ENCODE measurements around the gene ABI3BP. TPM values are rescaled to one million over a fixed set of nuclear protein-coding genes. Genes with fewer than 3 reads are reported as not detected.

The ABI3BP gene
- total RNA-seq, 1 experiment from 2014 or later, result 0.28 TPM

- Histone ChIP-seq H4K5ac (ENCODE audit: insufficient read length, low read depth, low read length) (no peak overlapping the region), H3K9me3 (ENCODE audit: control insufficient read depth, low read depth, low read length) (no peaks in the 10 kb centered on the region), H2BK15ac (ENCODE audit: low read depth, low read length) (no peak overlapping the region), H4K20me1 (ENCODE audit: control insufficient read depth, insufficient read depth, insufficient read length) (no peaks in the 10 kb centered on the region), H3K9ac (ENCODE audit: extremely low read depth, insufficient read length, low read length) (no peak overlapping the region), H3K18ac (ENCODE audit: insufficient read length, low read depth, low read length) (no peak overlapping the region), H3K23ac (ENCODE audit: insufficient read length, low read depth, low read length) (no peak overlapping the region), H4K8ac (replicated peaks; ENCODE audit: insufficient read length, low read depth, low read length) (no peak overlapping the region), H2AFZ (ENCODE audit: low read length) (no peak overlapping the region), H3K23me2 (ENCODE audit: insufficient read length, low read depth, low read length, poor library complexity, severe bottlenecking) (no peaks in the 10 kb centered on the region), H3K79me2 (ENCODE audit: insufficient read depth, low read length) (no peaks in the 10 kb centered on the region), H3K79me1 (ENCODE audit: insufficient read depth, low read depth, low read length, poor library complexity, severe bottlenecking) (no peaks in the 10 kb centered on the region), H2BK20ac (ENCODE audit: low read depth, low read length, poor library complexity, severe bottlenecking) (no peak overlapping the region), H2AK5ac (ENCODE audit: insufficient read length, low read length) (no peak overlapping the region), H3K4me2 (ENCODE audit: insufficient read depth, insufficient read length, low read length) (no peak overlapping the region), H2BK12ac (ENCODE audit: insufficient read length, low read depth, low read length) (no peak overlapping the region), H2BK5ac (ENCODE audit: insufficient read length, low read length) (no peak overlapping the region), H3T11ph (ENCODE audit: low read length) (no peak overlapping the region), H3K56ac (ENCODE audit: insufficient read length, low read depth, low read length) (no peak overlapping the region), H3K27me3 (ENCODE audit: insufficient read depth, low read length) (no peaks in the 10 kb centered on the region), H3K27ac (ENCODE audit: insufficient read length, low read depth, low read length) (no peak overlapping the region), H3K14ac (ENCODE audit: insufficient read depth, low read length) (no peak overlapping the region), H2BK120ac (ENCODE audit: low read depth, low read length, poor library complexity, severe bottlenecking) (no peak overlapping the region), H3K4ac (ENCODE audit: low read depth, low read length) (no peak overlapping the region), H3K4me1 (ENCODE audit: insufficient read depth, low read length) (peaks cover 5% of the 10 kb centered on the region; the same call in 1 of the 2 replicates), H4K91ac (ENCODE audit: insufficient read length, low read depth, low read length) (no peak overlapping the region)
- peaks cover 14 to 29% of the 10 kb centered on the region in 2 experiments; a peak in 3 of 4 replicates for H3K4me1 Mint-ChIP-seq
- TF ChIP-seq, protein P1, sequence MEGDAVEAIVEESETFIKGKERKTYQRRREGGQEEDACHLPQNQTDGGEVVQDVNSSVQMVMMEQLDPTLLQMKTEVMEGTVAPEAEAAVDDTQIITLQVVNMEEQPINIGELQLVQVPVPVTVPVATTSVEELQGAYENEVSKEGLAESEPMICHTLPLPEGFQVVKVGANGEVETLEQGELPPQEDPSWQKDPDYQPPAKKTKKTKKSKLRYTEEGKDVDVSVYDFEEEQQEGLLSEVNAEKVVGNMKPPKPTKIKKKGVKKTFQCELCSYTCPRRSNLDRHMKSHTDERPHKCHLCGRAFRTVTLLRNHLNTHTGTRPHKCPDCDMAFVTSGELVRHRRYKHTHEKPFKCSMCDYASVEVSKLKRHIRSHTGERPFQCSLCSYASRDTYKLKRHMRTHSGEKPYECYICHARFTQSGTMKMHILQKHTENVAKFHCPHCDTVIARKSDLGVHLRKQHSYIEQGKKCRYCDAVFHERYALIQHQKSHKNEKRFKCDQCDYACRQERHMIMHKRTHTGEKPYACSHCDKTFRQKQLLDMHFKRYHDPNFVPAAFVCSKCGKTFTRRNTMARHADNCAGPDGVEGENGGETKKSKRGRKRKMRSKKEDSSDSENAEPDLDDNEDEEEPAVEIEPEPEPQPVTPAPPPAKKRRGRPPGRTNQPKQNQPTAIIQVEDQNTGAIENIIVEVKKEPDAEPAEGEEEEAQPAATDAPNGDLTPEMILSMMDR (conservative IDR thresholded peaks at IDR 0.05), result no peak
- H3K27ac Mint-ChIP-seq, result peak overlapping the region in 1 of 3 experiments; percentile 45; a peak in 1 of 7 replicates
- H3K9me3 Mint-ChIP-seq, result peaks cover 0 to 2% of the 10 kb centered on the region in 2 experiments; a peak in 2 of 5 replicates
- H3K36me3 Mint-ChIP-seq (ENCODE audit: insufficient read depth in 1 of 3, low read depth in 3 of 3), result 0 out of 7 replicates have a peak, but pooled peaks cover 0 to 1% (median 0%) of the 10 kb centered on the region in 3 experiments
- H3K27me3 Mint-ChIP-seq (ENCODE audit: low read depth), result no peaks in the 10 kb centered on the region
- DNase-seq, result no peak
- no peak overlapping the region for H3K4me3 Mint-ChIP-seq
- no CpG with 5 or more reads among the region's 1 CpG for WGBS (ENCODE audit: extremely low coverage, insufficient read length, low lambda C conversion rate)
Observed at GRCh38 chr3:101038880-101039279, 45.7 kb upstream of the ABI3BP start.

Measured in H9 (cell line).